Right lobe of liver (tissue), 6 donors: ENCODE results near the gene JAK2. TPM values are rescaled to one million over a fixed set of nuclear protein-coding genes. Genes with fewer than 3 reads are reported as not detected.

Experiments
- ATAC-seq, 4 donors: fragments of 200-7000 bp; cut with Tn5 transposase; one replicate each; pipeline ENCODE4 v1.9.1; 2020; ENCODE audit warnings: mild to moderate bottlenecking in 4 of 4, moderate library complexity in 4 of 4
- DNase-seq, 3 donors: peaks; one replicate each; pipeline ENCODE4 v3.0.0-alpha.2; 2020
- H3K27ac ChIP-seq, 3 donors: fragments of 200-600 bp; one replicate each; pipeline ENCODE4 v1.8.0; 2022
- H3K27me3 ChIP-seq, 2 donors: fragments of 200-600 bp; one replicate each; pipeline ENCODE4 v1.8.0; 2022
- H3K36me3 ChIP-seq, 4 donors: fragments of 200-600 bp; sonication (generic) in 1 of 4; one replicate each; pipeline versions ENCODE4 v1.5.1 to v1.8.0; 2017 to 2022; ENCODE audit warnings: control low read depth in 1 of 4
- H3K4me1 ChIP-seq, 4 donors: fragments of 200-600 bp; sonication (generic) in 1 of 4; one replicate each; pipeline versions ENCODE4 v1.5.1 to v1.8.0; 2017 to 2022; ENCODE audit warnings: control low read depth in 1 of 4
- H3K4me3 ChIP-seq, 3 donors: fragments of 200-600 bp; one replicate each; pipeline ENCODE4 v1.8.0; 2022
- H3K9me3 ChIP-seq, 4 donors: fragments of 200-600 bp; sonication (generic) in 1 of 4; one replicate each; pipeline versions ENCODE4 v1.5.1 to v1.8.0; 2017 to 2022; ENCODE audit warnings: control low read depth in 1 of 4
- POLR2A ChIP-seq: fragments of 450-650 bp; IDR thresholded peaks from one replicate; pipeline ENCODE4 v1.6.1; 2017; ENCODE audit warnings: antibody characterized with exemption, mild to moderate bottlenecking
- WGBS: methylation state at CpG from one replicate; pipeline ENCODE4 v1.1.6; 2018; ENCODE audit warnings: low coverage, low lambda C conversion rate; ENCODE audit not compliant: insufficient coverage; ENCODE audit errors: missing lambda C conversion rate; 5-methylcytosine and 5-hydroxymethylcytosine counted together
- intact Hi-C, 2 donors: fragments of 100-400 bp; cut with DNase I; formaldehyde crosslinking; loops; one replicate each; pipeline versions ENCODE4 v1.11.2 to v1.14.1; 2022
- total RNA-seq, 6 experiments: library from RNA; depleted of rRNA in 2 of 6; stranded (reverse); fragments of >200 nt in 2 of 6; fragmentation: NEBNext Ultra II Directional in 3 of 6; extraction: Animal tissue kit (Norgen Biotek cat#: 25700) in 3 of 6; gene quantifications; one replicate each; pipeline versions ENCODE4 v1.1.0 to v1.2.4, GENCODE V29; 2016 to 2023
- TF ChIP-seq, protein P1 (sequence below), 4 donors: fragments of 200-600 bp in 3 of 4; fragments of 450-650 bp in 1 of 4; IDR thresholded peaks; one replicate each; pipeline versions ENCODE4 v1.5.1 to v1.8.0; 2016 to 2022; ENCODE audit warnings: antibody characterized with exemption in 4 of 4, mild to moderate bottlenecking in 2 of 4
- donor health status: DM: no; HTN: yes; CAD: no.
- donor health status: DM: no; HTN: no; CAD: no.
- donor health status: DM: no; HTN: no; CAD: no.
- donor health status: DM: no; HTN: yes; CAD: no.
- donor health status: DM: no; HTN: yes; CAD: no.

Gene JAK2
- total RNA-seq, 6 experiments from 2014 or later = 3.6 to 6.5 (median 4.4) TPM

GRCh38 chr9:4946937-4947336 lies 38.1 kb upstream of the JAK2 start:
- no peaks in the 10 kb centered on the region for H3K4me1 ChIP-seq
- no peak overlapping the region for H3K27ac ChIP-seq
- H3K9me3 ChIP-seq = no peaks in the 10 kb centered on the region
- TF ChIP-seq, protein P1, sequence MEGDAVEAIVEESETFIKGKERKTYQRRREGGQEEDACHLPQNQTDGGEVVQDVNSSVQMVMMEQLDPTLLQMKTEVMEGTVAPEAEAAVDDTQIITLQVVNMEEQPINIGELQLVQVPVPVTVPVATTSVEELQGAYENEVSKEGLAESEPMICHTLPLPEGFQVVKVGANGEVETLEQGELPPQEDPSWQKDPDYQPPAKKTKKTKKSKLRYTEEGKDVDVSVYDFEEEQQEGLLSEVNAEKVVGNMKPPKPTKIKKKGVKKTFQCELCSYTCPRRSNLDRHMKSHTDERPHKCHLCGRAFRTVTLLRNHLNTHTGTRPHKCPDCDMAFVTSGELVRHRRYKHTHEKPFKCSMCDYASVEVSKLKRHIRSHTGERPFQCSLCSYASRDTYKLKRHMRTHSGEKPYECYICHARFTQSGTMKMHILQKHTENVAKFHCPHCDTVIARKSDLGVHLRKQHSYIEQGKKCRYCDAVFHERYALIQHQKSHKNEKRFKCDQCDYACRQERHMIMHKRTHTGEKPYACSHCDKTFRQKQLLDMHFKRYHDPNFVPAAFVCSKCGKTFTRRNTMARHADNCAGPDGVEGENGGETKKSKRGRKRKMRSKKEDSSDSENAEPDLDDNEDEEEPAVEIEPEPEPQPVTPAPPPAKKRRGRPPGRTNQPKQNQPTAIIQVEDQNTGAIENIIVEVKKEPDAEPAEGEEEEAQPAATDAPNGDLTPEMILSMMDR (IDR thresholded peaks at IDR 0.05) = no peak
- TF ChIP-seq POLR2A = no peak
- H3K27me3 ChIP-seq = no peaks in the 10 kb centered on the region
- no peaks in the 10 kb centered on the region for H3K36me3 ChIP-seq
- no peak overlapping the region for H3K4me3 ChIP-seq
- ATAC-seq = no peak
- DNase-seq = no peak
- intact Hi-C loops = no loop called here
- 100% methylated on average over 1 of the region's 1 CpG for WGBS

DNA sequence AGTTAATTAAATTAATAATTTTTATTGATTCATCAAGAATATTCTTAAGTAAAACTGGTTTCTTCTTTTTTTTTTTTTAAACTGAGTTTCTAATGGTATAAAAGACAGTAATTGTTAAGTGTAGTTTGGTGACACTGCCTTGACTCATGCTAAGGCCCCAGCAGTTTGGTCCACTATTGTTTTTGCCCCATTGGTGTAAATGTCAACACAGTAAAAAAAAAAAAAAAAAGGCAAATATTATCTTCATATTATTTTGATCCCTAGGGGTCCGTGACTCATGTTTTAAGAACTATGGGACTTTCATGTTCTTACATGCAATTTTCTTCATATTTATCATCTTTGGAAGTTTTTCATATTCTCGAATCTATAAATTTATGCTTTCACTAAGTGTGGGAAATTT lies 29.2 kb upstream of the JAK2 start:
- ATAC-seq (no peak), DNase-seq (no peak)
- Histone ChIP-seq H3K9me3 (no peaks in the 10 kb centered on the region), H3K4me1 (no peaks in the 10 kb centered on the region), H3K4me3 (no peak overlapping the region), H3K27me3 (no peaks in the 10 kb centered on the region), H3K36me3 (no peaks in the 10 kb centered on the region), H3K27ac (no peak overlapping the region)
- WGBS = 86% methylated on average over 2 of the region's 2 CpGs
- no peak for TF ChIP-seq POLR2A
- TF ChIP-seq, protein P1 (IDR thresholded peaks at IDR 0.05) = no peak
- intact Hi-C loops = no loop called here

DNA sequence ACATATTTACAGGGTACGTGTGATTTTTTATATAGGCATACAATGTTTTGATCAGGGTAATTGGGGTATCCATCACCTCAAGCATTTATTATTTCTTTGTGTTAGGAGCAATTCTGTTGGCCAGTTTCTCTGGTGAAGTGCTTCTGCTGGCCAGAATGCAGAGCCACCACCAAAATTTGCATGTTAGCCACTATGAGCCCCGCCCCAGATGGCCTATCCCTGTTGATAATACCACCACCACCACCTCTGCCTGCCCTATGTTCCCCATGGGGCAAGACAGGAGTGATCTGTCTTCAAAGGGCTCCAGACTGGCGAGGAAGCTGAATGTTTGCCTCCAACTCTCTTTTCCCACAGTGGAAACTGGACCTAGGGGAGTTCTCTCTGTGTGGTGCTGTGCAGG lies 26.0 kb upstream of the JAK2 start:
- WGBS = 97% methylated on average over 3 of the region's 3 CpGs

GRCh38 chr9:4962085-4962484 lies 23.0 kb upstream of the JAK2 start:
- ATAC-seq (no peak), DNase-seq (no peak)
- TF ChIP-seq, protein P1 (IDR thresholded peaks at IDR 0.05) = no peak
- no peak for TF ChIP-seq POLR2A
- H3K9me3 ChIP-seq = no peaks in the 10 kb centered on the region
- no peaks in the 10 kb centered on the region for H3K36me3 ChIP-seq
- intact Hi-C loops = no loop called here
- H3K27ac ChIP-seq = no peak overlapping the region
- WGBS = 75% methylated on average over 2 of the region's 2 CpGs
- H3K4me1 ChIP-seq = no peaks in the 10 kb centered on the region
- no peaks in the 10 kb centered on the region for H3K27me3 ChIP-seq
- H3K4me3 ChIP-seq = no peak overlapping the region

More for the DNA sequence above, 26.0 kb upstream of the JAK2 start:
- intact Hi-C loops = no loop called here
- Histone ChIP-seq H3K9me3 (no peaks in the 10 kb centered on the region), H3K4me3 (no peak overlapping the region), H3K27ac (no peak overlapping the region), H3K36me3 (no peaks in the 10 kb centered on the region), H3K4me1 (no peaks in the 10 kb centered on the region), H3K27me3 (no peaks in the 10 kb centered on the region)
- ATAC-seq = no peak
- no peak for TF ChIP-seq POLR2A
- TF ChIP-seq, protein P1 (IDR thresholded peaks at IDR 0.05) = no peak
- DNase-seq = no peak

DNA sequence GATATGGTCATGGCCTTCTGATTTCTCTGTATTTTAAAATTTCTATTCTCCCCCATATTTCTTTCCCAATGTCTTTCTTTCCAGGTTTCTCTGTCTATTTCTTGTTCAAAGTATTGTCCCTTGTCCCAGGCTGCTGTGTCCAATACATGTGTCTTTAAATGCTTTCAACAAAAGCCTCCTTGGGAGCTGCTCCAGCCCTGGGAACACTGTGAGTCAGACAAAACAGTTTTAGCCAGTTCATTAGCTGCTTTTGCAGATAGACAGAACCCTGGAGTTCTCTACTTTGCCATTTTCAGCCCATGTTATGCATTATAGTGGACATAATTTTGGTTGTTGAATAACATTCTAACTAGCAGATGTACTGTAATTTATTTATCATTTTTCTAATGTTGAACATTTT lies 20.5 kb upstream of the JAK2 start:
- intact Hi-C loops = no loop called here
- TF ChIP-seq, protein P1 (IDR thresholded peaks at IDR 0.05) = no peak
- TF ChIP-seq POLR2A = no peak
- Histone ChIP-seq H3K4me1 (no peaks in the 10 kb centered on the region), H3K4me3 (no peak overlapping the region), H3K9me3 (no peaks in the 10 kb centered on the region), H3K27ac (no peak overlapping the region), H3K36me3 (no peaks in the 10 kb centered on the region), H3K27me3 (no peaks in the 10 kb centered on the region)
- DNase-seq = no peak
- ATAC-seq = no peak
